Measurements from ENCODE around the gene CHMP2A. TPM values are rescaled to one million over a fixed set of nuclear protein-coding genes. Genes with fewer than 3 reads are reported as not detected.
"Not testable (repeated sequence)": the region's sequence is repeated elsewhere in the genome, so short reads cannot be mapped to it uniquely, and the experiment has no call there.

Gene CHMP2A
- total RNA-seq, 1 donor from 2014 or later, result 154 TPM

DNA sequence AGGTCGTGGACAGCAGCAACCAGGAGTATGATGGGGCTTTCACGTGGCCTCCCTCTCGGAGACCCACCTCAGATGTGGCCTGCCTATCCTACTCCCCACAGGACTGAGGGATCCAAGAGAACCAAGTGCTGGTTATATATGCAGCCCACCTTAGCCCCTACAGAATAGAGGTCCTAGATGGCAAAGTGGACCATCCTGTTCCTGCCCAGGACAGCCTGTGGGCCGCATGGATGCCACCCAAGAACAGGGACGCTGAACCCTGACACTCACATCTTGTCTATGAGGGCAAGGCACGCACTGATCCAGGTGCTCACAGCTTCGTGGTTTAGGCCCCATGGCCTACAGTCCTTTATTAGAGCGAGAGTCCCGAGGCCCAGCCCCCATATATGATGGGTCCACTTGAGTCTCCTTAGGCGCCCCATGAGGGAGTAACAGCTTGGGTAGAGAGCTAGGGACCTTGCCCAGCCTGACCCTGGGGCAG is 41.7 kb downstream of the CHMP2A start:
- DNase-seq (ENCODE audit: low spot score in 2 of 2), result no peak
- peak overlapping the region in 1 of 2 donors; percentile 27 for H3K27ac ChIP-seq
- no peaks in the 10 kb centered on the region for H3K27me3 ChIP-seq
- H3K4me3 ChIP-seq, result no peak overlapping the region
- peaks cover 24 to 26% of the 10 kb centered on the region in 2 donors for H3K36me3 ChIP-seq
- intact Hi-C loops (cut with DNase I), result no loop called here
- peaks cover 9 to 26% of the 10 kb centered on the region in 2 donors for H3K4me1 ChIP-seq
- TF ChIP-seq, protein P1, sequence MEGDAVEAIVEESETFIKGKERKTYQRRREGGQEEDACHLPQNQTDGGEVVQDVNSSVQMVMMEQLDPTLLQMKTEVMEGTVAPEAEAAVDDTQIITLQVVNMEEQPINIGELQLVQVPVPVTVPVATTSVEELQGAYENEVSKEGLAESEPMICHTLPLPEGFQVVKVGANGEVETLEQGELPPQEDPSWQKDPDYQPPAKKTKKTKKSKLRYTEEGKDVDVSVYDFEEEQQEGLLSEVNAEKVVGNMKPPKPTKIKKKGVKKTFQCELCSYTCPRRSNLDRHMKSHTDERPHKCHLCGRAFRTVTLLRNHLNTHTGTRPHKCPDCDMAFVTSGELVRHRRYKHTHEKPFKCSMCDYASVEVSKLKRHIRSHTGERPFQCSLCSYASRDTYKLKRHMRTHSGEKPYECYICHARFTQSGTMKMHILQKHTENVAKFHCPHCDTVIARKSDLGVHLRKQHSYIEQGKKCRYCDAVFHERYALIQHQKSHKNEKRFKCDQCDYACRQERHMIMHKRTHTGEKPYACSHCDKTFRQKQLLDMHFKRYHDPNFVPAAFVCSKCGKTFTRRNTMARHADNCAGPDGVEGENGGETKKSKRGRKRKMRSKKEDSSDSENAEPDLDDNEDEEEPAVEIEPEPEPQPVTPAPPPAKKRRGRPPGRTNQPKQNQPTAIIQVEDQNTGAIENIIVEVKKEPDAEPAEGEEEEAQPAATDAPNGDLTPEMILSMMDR (IDR thresholded peaks at IDR 0.05), result no peak
- no peaks in the 10 kb centered on the region for H3K9me3 ChIP-seq

DNA sequence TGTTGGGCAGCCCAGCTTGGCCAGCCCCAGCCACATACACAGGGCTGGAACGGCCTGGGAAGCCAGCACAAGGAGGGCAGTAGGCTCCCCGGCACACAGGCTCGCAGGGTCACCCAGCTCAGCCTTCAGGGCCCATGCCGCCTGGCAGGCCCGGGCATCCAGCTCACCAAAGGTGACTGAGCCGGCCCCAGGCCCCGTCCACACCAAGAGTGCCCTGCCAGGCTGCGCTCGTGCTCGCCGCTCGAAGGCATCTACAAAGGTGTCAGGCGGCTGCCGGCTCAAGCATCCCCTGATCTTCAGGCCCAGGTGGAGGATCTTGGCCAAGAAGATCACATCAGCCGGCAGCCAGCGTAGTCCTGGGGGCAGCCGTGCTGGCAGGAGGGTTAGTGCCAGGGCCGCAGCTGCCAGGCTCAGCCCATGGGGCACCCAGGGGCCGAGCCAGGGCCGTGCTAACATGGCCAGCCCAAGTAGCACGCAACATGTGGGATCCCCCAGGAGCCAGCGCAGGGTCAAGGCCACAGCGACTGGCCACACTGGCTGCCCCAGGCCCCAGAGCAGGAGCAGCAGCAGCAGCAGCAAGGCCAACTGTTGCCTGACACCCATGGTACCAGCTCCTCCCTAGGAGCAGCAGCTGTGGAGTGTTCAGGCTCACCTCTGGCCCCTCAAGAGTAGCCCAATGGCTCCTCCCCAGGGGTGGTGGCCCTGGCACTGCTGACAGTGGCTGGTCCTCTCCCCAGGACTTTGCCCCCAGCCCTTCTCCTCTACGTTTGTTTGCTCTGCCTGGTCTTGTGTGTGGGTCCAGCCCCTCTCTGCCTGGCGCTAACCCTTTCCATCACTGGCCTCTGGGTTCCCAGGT is 43.3 kb downstream of the CHMP2A start, which contains the start of gene SLC27A5:
SLC27A5 (minus strand) TSS at position 640 of the 856 bp plus-strand sequence; CDS start at position 603, 37 bp downstream.
- Histone ChIP-seq H3K4me1 (peaks cover 0 to 16% of the 10 kb centered on the region in 2 donors), H3K9me3 (no peaks in the 10 kb centered on the region), H3K27ac (no peak within 1 kb of the TSS), H3K4me3 (no peak within 1 kb of the TSS), H3K27me3 (no peaks in the 10 kb centered on the region), H3K36me3 (peaks cover 16% of the 10 kb centered on the region in 2 donors)
- no peak for DNase-seq (ENCODE audit: low spot score in 2 of 2)
- intact Hi-C loops (cut with DNase I), result no loop called here
- TF ChIP-seq, protein P1 (IDR thresholded peaks at IDR 0.05), result no peak

DNA sequence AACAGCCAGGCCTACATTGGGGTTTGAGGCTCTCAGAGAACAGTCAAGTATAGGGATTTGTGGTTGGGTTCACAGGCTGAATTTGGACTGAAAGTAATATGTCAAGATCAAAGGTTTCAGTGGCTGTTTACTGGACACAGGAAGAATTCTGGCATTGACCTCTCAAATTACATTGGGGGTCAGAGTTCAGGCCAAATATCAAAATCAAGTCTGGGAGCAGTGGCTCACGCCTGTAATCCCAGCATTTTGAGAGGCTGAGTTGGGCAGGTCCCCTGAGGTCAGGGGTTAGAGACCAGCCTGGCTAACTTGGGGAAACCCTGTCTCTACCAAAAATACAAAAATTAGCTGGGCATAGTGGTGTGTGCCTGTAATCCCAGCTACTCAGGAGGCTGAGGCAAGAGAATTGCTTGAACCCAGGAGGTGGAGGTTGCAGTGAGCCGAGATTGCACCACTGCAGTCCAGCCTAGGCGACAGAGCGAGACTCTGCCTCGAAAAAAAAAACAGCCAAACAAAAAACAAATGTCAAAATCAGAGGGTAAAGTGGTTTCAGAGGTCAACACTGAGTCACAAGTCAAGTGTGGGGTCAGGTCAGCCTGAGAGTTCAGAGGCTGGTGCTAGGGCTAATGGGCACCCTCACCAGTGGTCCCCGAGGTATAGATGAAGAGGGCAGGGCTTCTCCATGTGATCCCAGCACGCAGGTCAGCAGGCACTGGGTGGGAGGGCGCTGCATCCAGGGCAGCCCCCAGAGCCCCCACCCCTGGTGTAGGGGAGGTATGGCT is 44.6 kb downstream of the CHMP2A start:
- DNase-seq (ENCODE audit: low spot score in 2 of 2), result no peak
- no peak overlapping the region for H3K27ac ChIP-seq
- H3K9me3 ChIP-seq, result no peaks in the 10 kb centered on the region
- peaks cover 0 to 8% of the 10 kb centered on the region in 2 donors for H3K4me1 ChIP-seq
- H3K36me3 ChIP-seq, result peaks cover 2 to 4% of the 10 kb centered on the region in 2 donors
- H3K27me3 ChIP-seq, result no peaks in the 10 kb centered on the region
- no peak overlapping the region for H3K4me3 ChIP-seq
- intact Hi-C loops (cut with DNase I), result no loop called here
- TF ChIP-seq, protein P1 (IDR thresholded peaks at IDR 0.05), result no peak

DNA sequence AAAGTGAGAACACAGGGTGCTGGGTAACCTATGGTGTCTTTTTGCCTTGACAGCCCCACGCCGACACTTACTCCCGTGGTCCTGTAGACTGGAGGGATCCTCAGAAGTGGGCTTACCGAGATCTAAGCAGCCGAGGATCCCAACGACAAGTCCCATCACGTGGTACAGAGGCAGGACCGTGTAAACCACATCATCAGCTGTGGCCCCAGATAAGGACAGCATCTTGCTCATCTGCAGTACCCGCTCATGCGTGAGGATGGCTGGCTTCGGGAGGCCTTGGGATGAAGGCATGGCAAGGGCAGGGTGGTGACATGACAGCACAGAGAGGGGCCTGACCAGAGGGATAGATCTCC is 45.2 kb downstream of the CHMP2A start:
- H3K36me3 ChIP-seq, result peaks cover under 1 to 2% of the 10 kb centered on the region in 2 donors
- no peaks in the 10 kb centered on the region for H3K27me3 ChIP-seq
- TF ChIP-seq, protein P1 (IDR thresholded peaks at IDR 0.05), result no peak
- no peak overlapping the region for H3K27ac ChIP-seq
- H3K4me1 ChIP-seq, result peaks cover 0 to 8% of the 10 kb centered on the region in 2 donors
- H3K9me3 ChIP-seq, result no peaks in the 10 kb centered on the region
- no peak for DNase-seq (ENCODE audit: low spot score in 2 of 2)
- intact Hi-C loops (cut with DNase I), result no loop called here
- H3K4me3 ChIP-seq, result no peak overlapping the region

DNA sequence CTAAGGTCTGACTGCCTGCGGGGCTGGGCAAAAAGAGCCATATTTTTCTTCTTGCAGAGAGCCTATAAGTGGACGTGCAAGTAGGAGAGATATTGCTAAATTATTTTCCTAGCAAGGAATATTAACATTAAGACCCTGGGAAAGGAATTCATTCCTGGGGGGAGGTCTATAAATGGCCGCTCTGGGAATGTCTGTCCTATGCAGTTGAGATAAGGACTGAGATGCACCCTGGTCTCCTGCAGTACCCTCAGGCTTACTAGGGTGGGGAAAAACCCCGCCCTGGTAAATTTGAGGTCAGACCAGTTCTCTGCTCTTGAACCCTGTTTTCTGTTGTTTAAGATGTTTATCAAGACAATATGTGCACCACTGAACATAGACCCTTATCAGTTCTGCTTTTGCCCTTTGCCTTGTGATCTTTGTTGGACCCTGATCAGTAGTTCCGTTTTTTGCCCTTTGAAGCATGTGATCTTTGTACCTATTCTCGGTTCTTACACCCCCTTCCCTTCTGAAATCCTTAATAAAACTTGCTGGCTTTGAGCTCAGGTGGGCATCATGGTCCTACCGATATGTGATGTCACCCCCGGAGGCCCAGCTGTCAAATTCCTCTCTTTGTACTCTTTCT is 47.2 kb downstream of the CHMP2A start:
- H3K27ac ChIP-seq; intact Hi-C loops (cut with DNase I); H3K9me3 ChIP-seq; H3K4me1 ChIP-seq; H3K4me3 ChIP-seq; H3K27me3 ChIP-seq; DNase-seq (ENCODE audit: low spot score in 2 of 2); H3K36me3 ChIP-seq: not testable (repeated sequence)

Other genes with a start within 250 kb of the CHMP2A start
- 35.0 TPM for gene ERVK3-1, start 249.7 kb downstream of the CHMP2A start, total RNA-seq
- gene ZSCAN22, start 228.1 kb downstream of the CHMP2A start, total RNA-seq, result 1.9 TPM
- 0.32 TPM for gene A1BG, start 201.6 kb downstream of the CHMP2A start, total RNA-seq
- not detected for gene ZNF497, start 192.4 kb downstream of the CHMP2A start, total RNA-seq
- not detected for gene ZNF837, start 174.1 kb downstream of the CHMP2A start, total RNA-seq
- 1,483 TPM for gene RPS5, start 167.8 kb downstream of the CHMP2A start, total RNA-seq
- gene RNF225, start 159.4 kb downstream of the CHMP2A start, total RNA-seq, result not detected
- 17.9 TPM for gene ZNF584, start 146.5 kb downstream of the CHMP2A start, total RNA-seq
- 5.2 TPM for gene ZNF132, start 115.0 kb downstream of the CHMP2A start, total RNA-seq
- gene ZNF324B, start 103.5 kb downstream of the CHMP2A start, total RNA-seq, result 2.2 TPM
- gene ZNF324, start 88.0 kb downstream of the CHMP2A start, total RNA-seq, result 2.1 TPM
- gene ZNF446, start 78.8 kb downstream of the CHMP2A start, total RNA-seq, result 42.7 TPM
- gene SLC27A5, start 43.1 kb downstream of the CHMP2A start, total RNA-seq, result not detected
- 46.5 TPM for gene ZBTB45, start 35.3 kb downstream of the CHMP2A start, total RNA-seq
- gene TRIM28, start 11.0 kb downstream of the CHMP2A start, total RNA-seq, result 222 TPM
- 14.8 TPM for gene UBE2M, start 3.5 kb upstream of the CHMP2A start, total RNA-seq
- 77.1 TPM for gene MZF1, start 18.2 kb upstream of the CHMP2A start, total RNA-seq